Heart right ventricle (tissue), 16 donors: ENCODE data around the gene CYRIA. TPM values are rescaled to one million over a fixed set of nuclear protein-coding genes. Genes with fewer than 3 reads are reported as not detected.
A peak's percentile ranks its signal among the peaks of the same experiment; 100 is the strongest.

ENCODE experiments used
- ATAC-seq, 8 donors: fragments of 200-7000 bp; cut with Tn5 transposase; one replicate each; pipeline ENCODE4 v1.9.1; 2020; ENCODE audit warnings: mild to moderate bottlenecking in 8 of 8, moderate library complexity in 8 of 8, moderate number of reproducible peaks in 1 of 8
- DNase-seq, 2 donors: peaks; one replicate each; pipeline ENCODE4 v3.0.0-alpha.2; 2020
- H3K27ac ChIP-seq, 10 donors: fragments of 200-600 bp; sonication (generic) in 2 of 10; one replicate each; pipeline versions ENCODE4 v1.5.0 to v1.8.0; 2020 to 2022; ENCODE audit warnings: mild to moderate bottlenecking in 3 of 10
- H3K27me3 ChIP-seq, 7 donors: fragments of 200-600 bp; one replicate each; pipeline ENCODE4 v1.8.0; 2021 to 2022; ENCODE audit warnings: mild to moderate bottlenecking in 2 of 7
- H3K36me3 ChIP-seq, 9 donors: fragments of 200-600 bp; sonication (generic) in 1 of 9; one replicate each; pipeline versions ENCODE4 v1.5.0 to v1.8.0; 2020 to 2022; ENCODE audit warnings: mild to moderate bottlenecking in 2 of 9
- H3K4me1 ChIP-seq, 9 donors: fragments of 200-600 bp; sonication (generic) in 1 of 9; one replicate each; pipeline versions ENCODE4 v1.5.0 to v1.8.0; 2020 to 2022; ENCODE audit warnings: mild to moderate bottlenecking in 4 of 9
- H3K4me3 ChIP-seq, 10 donors: fragments of 200-600 bp; sonication (generic) in 2 of 10; one replicate each; pipeline versions ENCODE4 v1.5.0 to v1.8.0; 2020 to 2022; ENCODE audit warnings: mild to moderate bottlenecking in 7 of 10, moderate library complexity in 2 of 10
- H3K9me3 ChIP-seq, 11 donors: fragments of 200-600 bp in 10 of 11; sonication (generic) in 2 of 11; one replicate each; pipeline versions ENCODE4 v1.5.0 to v1.8.0; 2013 to 2022; ENCODE audit warnings: mild to moderate bottlenecking in 2 of 11, control low read depth in 1 of 11, moderate library complexity in 1 of 11
- WGBS, 2 donors: extraction: QIAGEN DNeasy Blood & Tissue Kit; methylation state at CpG; one replicate each; pipeline ENCODE4 v1.1.7; 2013; ENCODE audit warnings: inconsistent platforms in 1 of 2; 5-methylcytosine and 5-hydroxymethylcytosine counted together
- intact Hi-C, 10 donors: fragments of 100-400 bp; cut with DNase I; formaldehyde crosslinking; loops; one replicate each; pipeline versions ENCODE4 v1.11.1 to v1.14.2; 2022
- polyA plus RNA-seq, 2 donors: library from polyadenylated mRNA; stranded (reverse); fragments of 200-250 nt; gene quantifications; one replicate each; pipeline ENCODE4 v1.2.3, GENCODE V29; 2013
- total RNA-seq, 10 donors: library from RNA; stranded (reverse); fragmentation: NEBNext Ultra II Directional in 3 of 10; extraction: Animal tissue kit (Norgen Biotek cat#: 25700) in 3 of 10; gene quantifications; one replicate each; pipeline versions ENCODE4 v1.2.1 to v1.2.4, GENCODE V29; 2021 to 2023
- TF ChIP-seq, protein P1 (sequence below), 9 donors: fragments of 200-600 bp; sonication (generic) in 2 of 9; IDR thresholded peaks; one replicate each; pipeline versions ENCODE4 v1.5.0 to v1.8.0; 2021 to 2022; ENCODE audit warnings: antibody characterized with exemption in 9 of 9, mild to moderate bottlenecking in 5 of 9, moderate library complexity in 1 of 9
- donor health status: Arrhythmogenic right ventricular cardiomyopathy.
- donor health status: ischemic (EF 13 %, LVEDD 7.1; RV severe dilation, severe dysfunction).
- donor health status: healthy with polysubstance abuse.
- donor health status: DM: no; HTN: yes; CAD: no.
- donor health status: DM: no; HTN: no; CAD: no.
- donor health status: ischemic (EF 25% LVEDD 6.9; RV normal size, moderate dysfunction).
- donor health status: ischemic (EF 25% LVEDD 5.7; RV mildly dilated, moderate dysfunction).
- donor health status: healthy.
- donor health status: DM: yes; HTN: yes; CAD: no.
- donor health status: Ischemic cardiomyopathy.
- donor health status: ischemic (EF 35%, LVEDD 5.7; RV mildly dilated, moderate dysfunction).
- donor health status: nonischemic (EF 11% LVEDD 7.7; RV severe dilation, severe dysfunction).
- donor health status: DM: yes; HTN: yes; CAD: no.
- donor health status: PGD.
- donor health status: ischemic (EF 29% LVEDD 5.4; RV normal size, mild dysfunction).
- donor health status: nonischemic (EF 23%, LVEDD 6.1; RV moderate dilation, normal function).

Gene CYRIA
- total and polyA plus RNA-seq, 12 donors: 1.2 to 10.6 (median 3.1) TPM

DNA sequence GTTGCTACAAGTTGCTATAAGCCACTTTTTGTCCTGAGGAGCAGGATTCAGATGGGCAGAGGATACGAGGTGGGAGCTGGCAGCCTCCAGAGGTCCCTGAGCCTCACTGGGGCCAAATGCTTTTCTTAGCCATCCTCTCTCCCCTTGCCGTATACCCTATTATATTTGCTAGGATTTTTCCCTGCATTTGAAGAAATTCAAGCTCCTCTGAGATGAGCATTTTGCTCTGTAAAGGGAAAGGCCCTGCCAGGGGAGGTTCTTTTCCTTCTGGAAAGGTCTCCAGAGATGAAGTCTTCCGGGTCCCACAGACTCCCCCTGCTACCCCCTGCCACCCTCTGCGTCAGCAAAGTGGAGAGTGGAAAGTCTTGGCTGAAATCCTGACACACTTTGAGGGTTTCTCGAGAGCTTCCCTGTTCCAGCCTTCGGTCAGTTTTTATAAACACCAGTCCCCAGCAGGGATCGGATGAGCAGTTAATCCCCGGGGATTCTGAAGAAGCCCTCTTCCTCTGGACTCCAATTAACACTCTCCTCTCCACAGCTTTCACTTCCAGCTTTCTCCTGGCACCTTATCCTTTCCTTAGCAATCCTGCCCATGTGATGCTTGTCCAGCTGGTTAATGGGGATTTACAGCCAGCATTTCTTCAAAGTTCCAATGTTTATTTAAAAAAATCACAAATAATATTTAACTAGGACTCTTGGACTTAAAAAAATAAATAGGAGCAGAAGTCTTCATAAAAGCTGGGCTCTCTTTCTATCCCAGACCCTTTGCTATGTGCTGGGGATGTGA lies 13.1 kb downstream of the CYRIA start:
- Histone ChIP-seq H3K9me3 (no peaks in the 10 kb centered on the region), H3K36me3 (no peaks in the 10 kb centered on the region), H3K27me3 (no peaks in the 10 kb centered on the region), H3K4me1 (peaks cover 7 to 89% (median 70%) of the 10 kb centered on the region in 9 donors), H3K27ac (peak overlapping the region; percentile 17 to 87 (median 51)), H3K4me3 (no peak overlapping the region)
- intact Hi-C loops: loop anchor here in 1 of 10 donors (5.0 kb wide), 1 partner anchor 35 kb away; no protein-coding TSS in a partner anchor
- WGBS, 2 donors: 35 to 52% methylated on average over 8 of the region's 8 CpGs
- ATAC-seq: peak in 7 of 8 donors; percentile 12 to 46 (median 26)
- TF ChIP-seq, protein P1, sequence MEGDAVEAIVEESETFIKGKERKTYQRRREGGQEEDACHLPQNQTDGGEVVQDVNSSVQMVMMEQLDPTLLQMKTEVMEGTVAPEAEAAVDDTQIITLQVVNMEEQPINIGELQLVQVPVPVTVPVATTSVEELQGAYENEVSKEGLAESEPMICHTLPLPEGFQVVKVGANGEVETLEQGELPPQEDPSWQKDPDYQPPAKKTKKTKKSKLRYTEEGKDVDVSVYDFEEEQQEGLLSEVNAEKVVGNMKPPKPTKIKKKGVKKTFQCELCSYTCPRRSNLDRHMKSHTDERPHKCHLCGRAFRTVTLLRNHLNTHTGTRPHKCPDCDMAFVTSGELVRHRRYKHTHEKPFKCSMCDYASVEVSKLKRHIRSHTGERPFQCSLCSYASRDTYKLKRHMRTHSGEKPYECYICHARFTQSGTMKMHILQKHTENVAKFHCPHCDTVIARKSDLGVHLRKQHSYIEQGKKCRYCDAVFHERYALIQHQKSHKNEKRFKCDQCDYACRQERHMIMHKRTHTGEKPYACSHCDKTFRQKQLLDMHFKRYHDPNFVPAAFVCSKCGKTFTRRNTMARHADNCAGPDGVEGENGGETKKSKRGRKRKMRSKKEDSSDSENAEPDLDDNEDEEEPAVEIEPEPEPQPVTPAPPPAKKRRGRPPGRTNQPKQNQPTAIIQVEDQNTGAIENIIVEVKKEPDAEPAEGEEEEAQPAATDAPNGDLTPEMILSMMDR (IDR thresholded peaks at IDR 0.05): no peak
- peak in 1 of 2 donors; percentile 48 for DNase-seq

DNA sequence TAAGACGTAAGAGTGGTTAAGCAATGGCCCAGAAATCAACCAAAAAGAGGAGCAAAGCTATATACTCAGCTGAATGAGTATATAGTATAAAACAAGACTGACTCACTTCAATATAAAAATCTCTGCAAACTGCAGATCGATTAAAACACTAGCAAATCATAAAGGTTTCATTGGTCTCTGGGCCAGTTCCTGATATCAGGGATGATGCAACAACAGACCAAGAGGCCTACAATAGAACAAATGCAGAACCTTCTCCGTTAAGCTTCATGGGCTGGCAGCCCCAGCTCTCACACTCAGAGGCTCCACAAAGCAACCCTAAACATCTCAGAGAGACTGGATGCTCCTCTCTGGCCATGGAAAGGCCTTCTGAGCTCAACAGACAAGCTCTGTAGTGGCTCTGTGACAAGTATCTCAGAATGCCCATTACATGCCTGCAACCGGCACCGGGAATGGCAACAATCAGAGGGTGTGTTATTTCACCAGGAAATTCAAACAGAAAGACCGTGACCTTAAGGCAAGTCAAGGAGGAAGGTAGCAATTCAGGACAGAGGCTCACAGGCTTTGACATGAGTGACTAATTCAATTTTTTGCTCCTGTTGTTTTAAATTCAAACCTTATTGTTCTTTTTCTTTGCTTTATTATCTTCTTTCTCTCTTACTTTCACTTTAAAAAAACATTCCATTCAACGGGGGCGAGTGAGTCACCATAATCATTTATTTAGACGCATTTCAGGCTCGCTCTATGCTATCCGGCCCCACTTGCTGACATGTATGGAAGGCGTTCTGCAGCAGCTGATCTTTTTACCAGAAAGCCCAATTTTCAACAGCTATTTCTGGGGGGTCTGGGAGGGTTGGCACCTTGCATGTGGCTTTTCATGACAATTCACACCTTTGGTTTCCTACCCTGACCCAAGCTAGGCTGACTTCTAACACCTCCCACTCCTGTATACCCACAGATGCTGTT lies 15.1 kb downstream of the CYRIA start:
- H3K27me3 ChIP-seq: no peaks in the 10 kb centered on the region
- TF ChIP-seq, protein P1 (IDR thresholded peaks at IDR 0.05): no peak
- H3K4me3 ChIP-seq: peak overlapping the region in 6 of 10 donors; percentile 17 to 37 (median 34)
- ATAC-seq: peak in 4 of 8 donors; percentile 18 to 46 (median 21)
- 52 to 62% methylated on average over 12 of the region's 12 CpGs for WGBS, 2 donors
- intact Hi-C loops: loop anchor here in 1 of 10 donors (5.0 kb wide), 1 partner anchor 33 kb away; no protein-coding TSS in a partner anchor
- H3K36me3 ChIP-seq: peaks cover 0 to 11% (median 0%) of the 10 kb centered on the region in 9 donors
- peaks cover 7 to 69% (median 52%) of the 10 kb centered on the region in 9 donors for H3K4me1 ChIP-seq
- H3K9me3 ChIP-seq: no peaks in the 10 kb centered on the region
- DNase-seq: no peak
- H3K27ac ChIP-seq: peak overlapping the region in 6 of 10 donors; percentile 11 to 87 (median 69)

DNA sequence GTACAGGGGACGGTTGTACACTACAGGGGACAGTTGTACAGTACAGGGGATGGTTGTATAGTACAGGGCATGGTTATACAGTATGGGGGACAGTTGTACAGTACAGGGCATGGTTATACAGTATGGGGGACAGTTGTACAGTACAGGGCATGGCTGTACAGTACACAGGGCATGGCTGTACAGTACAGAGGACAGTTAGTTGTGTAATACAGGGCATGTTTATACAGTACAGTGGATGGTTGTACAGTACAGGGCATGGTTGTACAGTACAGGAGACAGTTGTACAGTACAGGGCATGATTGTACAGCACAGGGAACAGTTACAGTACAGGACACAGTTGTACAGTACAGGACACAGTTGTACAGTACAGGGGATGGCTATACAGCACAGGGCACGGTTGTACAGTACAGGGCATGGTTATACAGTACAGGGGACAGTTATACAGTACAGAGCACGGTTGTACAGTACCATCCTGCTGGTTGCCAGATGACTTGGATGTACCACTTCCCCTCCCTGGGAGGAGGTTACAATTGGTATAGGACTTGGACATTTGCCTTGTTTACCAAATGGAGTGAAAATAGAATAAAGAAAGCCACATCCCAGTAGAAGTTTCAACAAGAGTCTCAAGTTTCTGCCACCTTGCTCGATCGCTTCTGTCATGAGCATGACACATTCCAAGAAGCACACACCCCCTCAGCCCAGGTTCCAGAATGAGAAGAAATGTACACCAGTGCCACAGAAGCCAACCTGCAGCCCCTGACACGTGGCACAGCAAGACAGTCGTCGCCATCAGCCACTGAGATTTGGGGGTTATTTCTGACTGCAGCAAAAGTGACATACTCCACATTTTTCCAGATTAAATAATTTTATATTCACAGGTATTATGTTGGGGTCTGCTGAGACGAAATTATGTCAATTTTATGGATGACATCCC lies 16.0 kb downstream of the CYRIA start:
- H3K4me3 ChIP-seq: peak overlapping the region in 1 of 10 donors; percentile 17
- DNase-seq (no peak), ATAC-seq (peak in 1 of 8 donors; percentile 26)
- H3K4me1 ChIP-seq: peaks cover 4 to 60% (median 43%) of the 10 kb centered on the region in 9 donors
- no peaks in the 10 kb centered on the region for H3K27me3 ChIP-seq
- 84 to 91% methylated on average over 9 of the region's 9 CpGs for WGBS, 2 donors
- peak overlapping the region in 3 of 10 donors; percentile 77 to 87 (median 78) for H3K27ac ChIP-seq
- intact Hi-C loops: loop anchor here in 1 of 10 donors (5.0 kb wide), 1 partner anchor 32 kb away; no protein-coding TSS in a partner anchor
- TF ChIP-seq, protein P1 (IDR thresholded peaks at IDR 0.05): no peak
- peaks cover 0 to 13% (median 0%) of the 10 kb centered on the region in 9 donors for H3K36me3 ChIP-seq
- no peaks in the 10 kb centered on the region for H3K9me3 ChIP-seq
